ENCODE data around the gene ATP8B3. TPM values are rescaled to one million over a fixed set of nuclear protein-coding genes. Genes with fewer than 3 reads are reported as not detected.

ATP8B3 gene
- total and polyA plus RNA-seq, 3 donors from 2014 or later: 33.2 to 84.2 (median 38.0) TPM

- TF ChIP-seq CTCF (IDR thresholded peaks at IDR 0.05): no peak
- no peak for TF ChIP-seq POLR2A (IDR thresholded peaks at IDR 0.05)
- no peak overlapping the region for H3K27ac ChIP-seq
- H3K4me1 ChIP-seq: no peaks in the 10 kb centered on the region
- H3K27me3 ChIP-seq: peaks cover 12% of the 10 kb centered on the region
- no peak for DNase-seq
- H3K4me3 ChIP-seq: no peak overlapping the region
- H3K9me3 ChIP-seq: no peaks in the 10 kb centered on the region
- no peaks in the 10 kb centered on the region for H3K36me3 ChIP-seq (ENCODE audit: low read depth, missing control alignments)
- 4% methylated on average over 9 to 28 of the region's 29 CpGs for WGBS, 2 donors
- intact Hi-C loops (cut with DNase I; ENCODE audit: low total_unique reads): no loop called here
Measured at GRCh38 chr19:1756705-1757465, 55.2 kb downstream of the ATP8B3 start.

- H3K36me3 ChIP-seq (ENCODE audit: low read depth, missing control alignments): no peaks in the 10 kb centered on the region
- no peak overlapping the region for H3K27ac ChIP-seq
- 5 to 7% methylated on average over 18 to 20 of the region's 20 CpGs for WGBS, 2 donors
- no peaks in the 10 kb centered on the region for H3K9me3 ChIP-seq
- no peaks in the 10 kb centered on the region for H3K4me1 ChIP-seq
- H3K4me3 ChIP-seq: no peak overlapping the region
- no peak for DNase-seq
- peaks cover 12% of the 10 kb centered on the region for H3K27me3 ChIP-seq
- intact Hi-C loops (cut with DNase I; ENCODE audit: low total_unique reads): no loop called here
- no peak for TF ChIP-seq POLR2A (IDR thresholded peaks at IDR 0.05)
- no peak for TF ChIP-seq CTCF (IDR thresholded peaks at IDR 0.05)
Measured at GRCh38 chr19:1756264-1756663, 55.8 kb downstream of the ATP8B3 start.

- no peaks in the 10 kb centered on the region for H3K36me3 ChIP-seq (ENCODE audit: low read depth, missing control alignments)
- H3K9me3 ChIP-seq: no peaks in the 10 kb centered on the region
- no peak overlapping the region for H3K27ac ChIP-seq
- TF ChIP-seq POLR2A (IDR thresholded peaks at IDR 0.05): no peak
- no peak overlapping the region for H3K4me3 ChIP-seq
- WGBS, 2 donors: 1 to 6% methylated on average over 16 to 42 of the region's 43 CpGs
- peaks cover 12% of the 10 kb centered on the region for H3K27me3 ChIP-seq
- no peak for DNase-seq
- intact Hi-C loops (cut with DNase I; ENCODE audit: low total_unique reads): no loop called here
- H3K4me1 ChIP-seq: no peaks in the 10 kb centered on the region
Measured at GRCh38 chr19:1755467-1756171, 56.5 kb downstream of the ATP8B3 start.

- Histone ChIP-seq H3K27ac (no peak overlapping the region), H3K36me3 (ENCODE audit: low read depth, missing control alignments) (no peaks in the 10 kb centered on the region), H3K4me1 (peaks cover 3% of the 10 kb centered on the region), H3K9me3 (no peaks in the 10 kb centered on the region), H3K27me3 (peaks cover 12% of the 10 kb centered on the region), H3K4me3 (peak overlapping the region in 1 of 2 donors; percentile 17)
- intact Hi-C loops (cut with DNase I; ENCODE audit: low total_unique reads): no loop called here
- no peak for DNase-seq
- WGBS, 2 donors: 1% methylated on average over 54 of the region's 80 CpGs; no CpG with 5 or more reads in 1 of the 2 donors
- no peak for TF ChIP-seq POLR2A (IDR thresholded peaks at IDR 0.05)
- no peak for TF ChIP-seq CTCF (IDR thresholded peaks at IDR 0.05)
Measured at GRCh38 chr19:1754636-1755466, 57.2 kb downstream of the ATP8B3 start.

All from testis (tissue), 3 donors.